GM08714 (cell line): ENCODE results near the gene IQCH.

ENCODE experiments used
- H3K4me3 ChIP-seq: fragments of 200-500 bp; sonication (Bioruptor generic); 2 replicates; pipeline ENCODE4 v1.5.1; 2014; ENCODE audit warnings: mild to moderate bottlenecking, low read length, inconsistent platforms
- ZNF274 ChIP-seq: IDR thresholded peaks from 2 replicates; pipeline ENCODE4 v1.6.1; 2012; ENCODE audit warnings: mild to moderate bottlenecking, low read depth, low read length

IQCH gene

GRCh38 chr15:67303490-67304363 lies 49.1 kb downstream of the IQCH start:
- TF ChIP-seq ZNF274: no peak
- no peak overlapping the region for H3K4me3 ChIP-seq

GRCh38 chr15:67304778-67305177 lies 50.2 kb downstream of the IQCH start:
- no peak for TF ChIP-seq ZNF274
- H3K4me3 ChIP-seq: no peak overlapping the region

GRCh38 chr15:67305506-67305905 lies 50.9 kb downstream of the IQCH start:
- TF ChIP-seq ZNF274: no peak
- no peak overlapping the region for H3K4me3 ChIP-seq

GRCh38 chr15:67307156-67307555 lies 52.6 kb downstream of the IQCH start:
- no peak overlapping the region for H3K4me3 ChIP-seq
- no peak for TF ChIP-seq ZNF274

- no peak overlapping the region for H3K4me3 ChIP-seq
- TF ChIP-seq ZNF274: no peak
Measured at GRCh38 chr15:67307889-67308597, 53.5 kb downstream of the IQCH start.

- no peak for TF ChIP-seq ZNF274
Measured at GRCh38 chr15:67311731-67312130, 57.1 kb downstream of the IQCH start.

GRCh38 chr15:67319961-67320360 lies 65.4 kb downstream of the IQCH start:
- no peak overlapping the region for H3K4me3 ChIP-seq
- no peak for TF ChIP-seq ZNF274

More at GRCh38 chr15:67311731-67312130, 57.1 kb downstream of the IQCH start:
- H3K4me3 ChIP-seq: no peak overlapping the region

- TF ChIP-seq ZNF274: no peak
- H3K4me3 ChIP-seq: no peak overlapping the region
Measured at GRCh38 chr15:67321352-67321751, 66.8 kb downstream of the IQCH start.

GRCh38 chr15:67322481-67322880 lies 67.9 kb downstream of the IQCH start:
- no peak overlapping the region for H3K4me3 ChIP-seq
- TF ChIP-seq ZNF274: no peak

GRCh38 chr15:67327312-67327711 lies 72.7 kb downstream of the IQCH start:
- TF ChIP-seq ZNF274: no peak

GRCh38 chr15:67327737-67328136 lies 73.2 kb downstream of the IQCH start:
- H3K4me3 ChIP-seq: no peak overlapping the region
- no peak for TF ChIP-seq ZNF274

More at GRCh38 chr15:67327312-67327711, 72.7 kb downstream of the IQCH start:
- no peak overlapping the region for H3K4me3 ChIP-seq

- H3K4me3 ChIP-seq: no peak overlapping the region
- TF ChIP-seq ZNF274: no peak
Measured at GRCh38 chr15:67329984-67330733, 75.6 kb downstream of the IQCH start.

GRCh38 chr15:67331676-67332075 lies 77.1 kb downstream of the IQCH start:
- TF ChIP-seq ZNF274: no peak

GRCh38 chr15:67335026-67335425 lies 80.4 kb downstream of the IQCH start:
- no peak for TF ChIP-seq ZNF274
- H3K4me3 ChIP-seq: no peak overlapping the region

More at GRCh38 chr15:67331676-67332075, 77.1 kb downstream of the IQCH start:
- no peak overlapping the region for H3K4me3 ChIP-seq
